OCI-LY7 (cell line): ENCODE measurements around the gene ANO2.

Experiments
- CTCF ChIP-seq: fragments of 200-600 bp; sonication (generic); conservative IDR thresholded peaks from 2 replicates; pipeline ENCODE4 v1.5.1; 2014; ENCODE audit warnings: mild to moderate bottlenecking, antibody characterized with exemption, low read length, moderate library complexity, mixed read lengths
- EZH2phosphoT487 ChIP-seq: fragments of 200-600 bp; sonication (generic); IDR thresholded peaks from 2 replicates; pipeline ENCODE4 v1.6.1; 2018; ENCODE audit warnings: low read depth, borderline replicate concordance, mild to moderate bottlenecking, mixed run types, antibody characterized with exemption, low read length, moderate library complexity, mixed read lengths

- TF ChIP-seq EZH2phosphoT487 (no peak), CTCF (no peak)
Observed at GRCh38 chr12:5784462-5785130, 160.5 kb downstream of the ANO2 start.
